GM23338 (cell line): Measurements from ENCODE around the gene OR2L2. TPM values are rescaled to one million over a fixed set of nuclear protein-coding genes. Genes with fewer than 3 reads are reported as not detected.

Experiments used
- ATAC-seq: fragments of 200-7000 bp; cut with Tn5 transposase; 3 replicates; pipeline ENCODE4 v1.9.1; 2020
- DNase-seq: peaks from one replicate; pipeline ENCODE4 v3.0.0-alpha.2; 2015; ENCODE audit warnings: low spot score
- H2AFZ ChIP-seq: fragments of 200-600 bp; sonication (generic); 2 replicates; pipeline ENCODE4 v1.8.0; 2016; ENCODE audit warnings: antibody characterized with exemption, mild to moderate bottlenecking, moderate library complexity
- H3F3A ChIP-seq: fragments of 200-600 bp; sonication (generic); replicated peaks from 2 replicates; pipeline ENCODE4 v1.8.0; 2017; ENCODE audit warnings: antibody characterized with exemption, mixed run types, low read depth
- H3K27ac ChIP-seq: fragments of 200-600 bp; sonication (generic); 2 replicates; pipeline ENCODE4 v1.6.1; 2016; ENCODE audit warnings: low read depth
- H3K27me3 ChIP-seq: fragments of 200-600 bp; sonication (generic); 2 replicates; pipeline ENCODE4 v1.8.0; 2016; ENCODE audit warnings: mild to moderate bottlenecking, mixed run types, moderate library complexity; ENCODE audit not compliant: insufficient read depth
- H3K36me3 ChIP-seq: fragments of 200-600 bp; sonication (generic); 2 replicates; pipeline ENCODE4 v1.8.0; 2016; ENCODE audit warnings: mild to moderate bottlenecking; ENCODE audit not compliant: insufficient read depth
- H3K4me1 ChIP-seq: fragments of 200-600 bp; sonication (generic); 2 replicates; pipeline ENCODE4 v1.8.0; 2016; ENCODE audit warnings: mild to moderate bottlenecking, moderate library complexity; ENCODE audit not compliant: insufficient read depth
- H3K4me2 ChIP-seq: fragments of 200-600 bp; sonication (generic); 2 replicates; pipeline ENCODE4 v1.7.1; 2017; ENCODE audit warnings: mixed run types
- H3K4me3 ChIP-seq: fragments of 200-600 bp; sonication (generic); 2 replicates; pipeline ENCODE4 v1.6.1; 2016; ENCODE audit warnings: mixed run types
- H3K79me2 ChIP-seq: fragments of 200-600 bp; sonication (generic); replicated peaks from 2 replicates; pipeline ENCODE4 v1.8.0; 2017; ENCODE audit warnings: mild to moderate bottlenecking; ENCODE audit not compliant: insufficient read depth
- H3K9me2 ChIP-seq: fragments of 200-600 bp; sonication (generic); 2 replicates; pipeline ENCODE4 v1.8.0; 2017; ENCODE audit not compliant: insufficient read depth
- H4K20me1 ChIP-seq: fragments of 200-600 bp; sonication (generic); replicated peaks from 2 replicates; pipeline ENCODE4 v1.8.0; 2017; ENCODE audit warnings: mild to moderate bottlenecking; ENCODE audit not compliant: insufficient read depth
- H3K27ac Mint-ChIP-seq: 2 replicates; pipeline ENCODE4 v1.8.0; 2020; ENCODE audit warnings: inconsistent platforms, mild to moderate bottlenecking, moderate library complexity, mixed read lengths
- H3K27me3 Mint-ChIP-seq: 3 replicates; pipeline ENCODE4 v1.8.0; 2022; ENCODE audit warnings: low read depth, mild to moderate bottlenecking, moderate library complexity, mixed read lengths, inconsistent platforms; ENCODE audit not compliant: insufficient read depth, poor library complexity
- H3K36me3 Mint-ChIP-seq: 3 replicates; pipeline ENCODE4 v1.8.0; 2021; ENCODE audit warnings: low read depth, mild to moderate bottlenecking, inconsistent platforms, moderate library complexity, mixed read lengths
- H3K4me1 Mint-ChIP-seq: 3 replicates; pipeline ENCODE4 v1.8.0; 2020; ENCODE audit warnings: mild to moderate bottlenecking, inconsistent platforms, mixed read lengths
- H3K4me3 Mint-ChIP-seq: 3 replicates; pipeline ENCODE4 v1.8.0; 2021; ENCODE audit warnings: moderate library complexity, mild to moderate bottlenecking, inconsistent platforms, mixed read lengths
- H3K9me3 Mint-ChIP-seq: 3 replicates; pipeline ENCODE4 v1.8.0; 2020; ENCODE audit warnings: moderate library complexity, mild to moderate bottlenecking, inconsistent platforms, mixed read lengths
- CREB1 ChIP-seq: fragments of 250-450 bp; sonication (Bioruptor Pico); IDR thresholded peaks from 2 replicates; pipeline ENCODE4 v1.5.0; 2020; ENCODE audit warnings: low read depth, mild to moderate bottlenecking, moderate library complexity
- EZH2 ChIP-seq: fragments of 200-600 bp; sonication (generic); IDR thresholded peaks from one replicate; pipeline ENCODE4 v1.8.0; 2017; ENCODE audit warnings: antibody characterized with exemption, mild to moderate bottlenecking, low read depth; ENCODE audit not compliant: unreplicated experiment
- EZH2phosphoT487 ChIP-seq: fragments of 200-600 bp; sonication (generic); IDR thresholded peaks from one replicate; pipeline ENCODE4 v1.8.1; 2018; ENCODE audit warnings: antibody characterized with exemption; ENCODE audit not compliant: unreplicated experiment
- JUNB ChIP-seq: IDR thresholded peaks from one replicate; pipeline ENCODE4 v1.6.1; 2016; ENCODE audit warnings: antibody characterized with exemption; ENCODE audit not compliant: unreplicated experiment
- NANOG ChIP-seq: IDR thresholded peaks from 2 replicates; pipeline ENCODE4 v1.6.1; 2016; ENCODE audit warnings: antibody characterized with exemption, borderline replicate concordance
- POLR2AphosphoS5 ChIP-seq: IDR thresholded peaks from 2 replicates; pipeline ENCODE4 v1.6.1; 2016; ENCODE audit warnings: antibody characterized with exemption, low read depth
- STAT1 ChIP-seq: IDR thresholded peaks from one replicate; pipeline ENCODE4 v1.6.1; 2016; ENCODE audit warnings: antibody characterized with exemption; ENCODE audit not compliant: unreplicated experiment
- ZNF114 ChIP-seq: fragments of 250-450 bp; sonication (Bioruptor Pico); IDR thresholded peaks from 2 replicates; pipeline ENCODE4 v1.5.0; 2020; ENCODE audit warnings: mild to moderate bottlenecking, moderate library complexity
- ZNF331 ChIP-seq: fragments of 250-450 bp; sonication (Bioruptor Pico); IDR thresholded peaks from 2 replicates; pipeline ENCODE4 v1.5.0; 2020; ENCODE audit warnings: low read depth, mild to moderate bottlenecking, moderate library complexity
- polyA plus RNA-seq: library from polyadenylated mRNA; unstranded; fragments of >200 nt; fragmentation: Nextera tagmentation; extraction: Ambion mirVana; gene quantifications from 2 replicates; pipeline ENCODE4 v1.2.1, GENCODE V29; 2016
- total RNA-seq: library from RNA; depleted of rRNA; stranded (reverse); fragments of >200 nt; shearing (Covaris generic); gene quantifications from 2 replicates; pipeline ENCODE4 v1.2.3, GENCODE V29; 2014
- TF ChIP-seq, protein P1 (sequence below): IDR thresholded peaks from one replicate; pipeline ENCODE4 v1.6.1; 2018; ENCODE audit warnings: antibody characterized with exemption; ENCODE audit not compliant: unreplicated experiment
- TF ChIP-seq, protein P2 (sequence below): IDR thresholded peaks from 2 replicates; pipeline ENCODE4 v1.6.1; 2016; ENCODE audit warnings: antibody characterized with exemption
- TF ChIP-seq, protein P3 (sequence below), 2 experiments: fragments of 200-600 bp in 1 of 2; sonication (generic) in 1 of 2; conservative IDR thresholded peaks; 2 replicates each; pipeline versions ENCODE4 v1.5.1 to v1.6.1; 2016 to 2017; ENCODE audit warnings: antibody characterized with exemption in 2 of 2, low read depth in 2 of 2, mild to moderate bottlenecking in 2 of 2, moderate library complexity in 1 of 2
- TF ChIP-seq, protein P4 (sequence below): fragments of 250-450 bp; sonication (Bioruptor Pico); IDR thresholded peaks from 2 replicates; pipeline ENCODE4 v1.5.0; 2020; ENCODE audit warnings: mild to moderate bottlenecking, moderate library complexity

The OR2L2 gene
- total and polyA plus RNA-seq, 2 experiments from 2014 or later: 0.06 to 0.07 TPM

DNA sequence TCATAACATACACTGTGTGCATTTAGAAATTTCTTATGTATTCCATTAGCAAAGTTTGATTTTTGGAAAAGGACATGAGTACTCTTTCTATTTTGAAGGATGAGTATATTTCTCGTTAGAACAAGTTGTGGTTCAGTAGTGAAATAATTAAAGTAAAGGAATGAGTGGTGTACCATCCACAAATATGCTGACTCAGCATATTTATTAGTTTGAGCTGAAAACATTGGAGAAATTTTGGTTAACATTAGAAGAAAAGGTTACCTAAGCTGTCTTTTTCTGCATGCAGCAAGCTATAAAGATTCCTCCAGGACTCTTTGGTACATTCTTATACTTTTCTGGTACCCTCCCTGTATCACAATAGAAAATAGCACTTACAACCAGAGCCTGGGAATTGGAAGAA lies 22.1 kb upstream of the OR2L2 start:
- no peak overlapping the region for H3K4me3 ChIP-seq
- Mint-ChIP-seq H3K4me3 (no peak overlapping the region), H3K36me3 (peaks cover 25% of the 10 kb centered on the region), H3K27ac (no peak overlapping the region), H3K27me3 (no peaks in the 10 kb centered on the region), H3K9me3 (peaks cover 91% of the 10 kb centered on the region), H3K4me1 (no peaks in the 10 kb centered on the region)
- no peak overlapping the region for H3K27ac ChIP-seq
- no peak overlapping the region for H2AFZ ChIP-seq
- no peaks in the 10 kb centered on the region for H3K9me2 ChIP-seq
- TF ChIP-seq, protein P1, sequence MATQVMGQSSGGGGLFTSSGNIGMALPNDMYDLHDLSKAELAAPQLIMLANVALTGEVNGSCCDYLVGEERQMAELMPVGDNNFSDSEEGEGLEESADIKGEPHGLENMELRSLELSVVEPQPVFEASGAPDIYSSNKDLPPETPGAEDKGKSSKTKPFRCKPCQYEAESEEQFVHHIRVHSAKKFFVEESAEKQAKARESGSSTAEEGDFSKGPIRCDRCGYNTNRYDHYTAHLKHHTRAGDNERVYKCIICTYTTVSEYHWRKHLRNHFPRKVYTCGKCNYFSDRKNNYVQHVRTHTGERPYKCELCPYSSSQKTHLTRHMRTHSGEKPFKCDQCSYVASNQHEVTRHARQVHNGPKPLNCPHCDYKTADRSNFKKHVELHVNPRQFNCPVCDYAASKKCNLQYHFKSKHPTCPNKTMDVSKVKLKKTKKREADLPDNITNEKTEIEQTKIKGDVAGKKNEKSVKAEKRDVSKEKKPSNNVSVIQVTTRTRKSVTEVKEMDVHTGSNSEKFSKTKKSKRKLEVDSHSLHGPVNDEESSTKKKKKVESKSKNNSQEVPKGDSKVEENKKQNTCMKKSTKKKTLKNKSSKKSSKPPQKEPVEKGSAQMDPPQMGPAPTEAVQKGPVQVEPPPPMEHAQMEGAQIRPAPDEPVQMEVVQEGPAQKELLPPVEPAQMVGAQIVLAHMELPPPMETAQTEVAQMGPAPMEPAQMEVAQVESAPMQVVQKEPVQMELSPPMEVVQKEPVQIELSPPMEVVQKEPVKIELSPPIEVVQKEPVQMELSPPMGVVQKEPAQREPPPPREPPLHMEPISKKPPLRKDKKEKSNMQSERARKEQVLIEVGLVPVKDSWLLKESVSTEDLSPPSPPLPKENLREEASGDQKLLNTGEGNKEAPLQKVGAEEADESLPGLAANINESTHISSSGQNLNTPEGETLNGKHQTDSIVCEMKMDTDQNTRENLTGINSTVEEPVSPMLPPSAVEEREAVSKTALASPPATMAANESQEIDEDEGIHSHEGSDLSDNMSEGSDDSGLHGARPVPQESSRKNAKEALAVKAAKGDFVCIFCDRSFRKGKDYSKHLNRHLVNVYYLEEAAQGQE: no peak
- TF ChIP-seq, protein P2, sequence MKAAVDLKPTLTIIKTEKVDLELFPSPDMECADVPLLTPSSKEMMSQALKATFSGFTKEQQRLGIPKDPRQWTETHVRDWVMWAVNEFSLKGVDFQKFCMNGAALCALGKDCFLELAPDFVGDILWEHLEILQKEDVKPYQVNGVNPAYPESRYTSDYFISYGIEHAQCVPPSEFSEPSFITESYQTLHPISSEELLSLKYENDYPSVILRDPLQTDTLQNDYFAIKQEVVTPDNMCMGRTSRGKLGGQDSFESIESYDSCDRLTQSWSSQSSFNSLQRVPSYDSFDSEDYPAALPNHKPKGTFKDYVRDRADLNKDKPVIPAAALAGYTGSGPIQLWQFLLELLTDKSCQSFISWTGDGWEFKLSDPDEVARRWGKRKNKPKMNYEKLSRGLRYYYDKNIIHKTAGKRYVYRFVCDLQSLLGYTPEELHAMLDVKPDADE: no peak
- TF ChIP-seq ZNF114 (CRISPR knock-in tag): no peak
- TF ChIP-seq JUNB: no peak
- no peak for TF ChIP-seq CREB1 (CRISPR knock-in tag)
- TF ChIP-seq, protein P3, sequence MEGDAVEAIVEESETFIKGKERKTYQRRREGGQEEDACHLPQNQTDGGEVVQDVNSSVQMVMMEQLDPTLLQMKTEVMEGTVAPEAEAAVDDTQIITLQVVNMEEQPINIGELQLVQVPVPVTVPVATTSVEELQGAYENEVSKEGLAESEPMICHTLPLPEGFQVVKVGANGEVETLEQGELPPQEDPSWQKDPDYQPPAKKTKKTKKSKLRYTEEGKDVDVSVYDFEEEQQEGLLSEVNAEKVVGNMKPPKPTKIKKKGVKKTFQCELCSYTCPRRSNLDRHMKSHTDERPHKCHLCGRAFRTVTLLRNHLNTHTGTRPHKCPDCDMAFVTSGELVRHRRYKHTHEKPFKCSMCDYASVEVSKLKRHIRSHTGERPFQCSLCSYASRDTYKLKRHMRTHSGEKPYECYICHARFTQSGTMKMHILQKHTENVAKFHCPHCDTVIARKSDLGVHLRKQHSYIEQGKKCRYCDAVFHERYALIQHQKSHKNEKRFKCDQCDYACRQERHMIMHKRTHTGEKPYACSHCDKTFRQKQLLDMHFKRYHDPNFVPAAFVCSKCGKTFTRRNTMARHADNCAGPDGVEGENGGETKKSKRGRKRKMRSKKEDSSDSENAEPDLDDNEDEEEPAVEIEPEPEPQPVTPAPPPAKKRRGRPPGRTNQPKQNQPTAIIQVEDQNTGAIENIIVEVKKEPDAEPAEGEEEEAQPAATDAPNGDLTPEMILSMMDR (conservative IDR thresholded peaks at IDR 0.05; ENCODE audit: low read depth in 2 of 2): no peak
- no peak for TF ChIP-seq ZNF331 (CRISPR knock-in tag)
- no peak for TF ChIP-seq STAT1
- no peak for TF ChIP-seq EZH2
- TF ChIP-seq EZH2phosphoT487: no peak
- TF ChIP-seq NANOG: no peak
- TF ChIP-seq POLR2AphosphoS5: no peak
- TF ChIP-seq, protein P4, sequence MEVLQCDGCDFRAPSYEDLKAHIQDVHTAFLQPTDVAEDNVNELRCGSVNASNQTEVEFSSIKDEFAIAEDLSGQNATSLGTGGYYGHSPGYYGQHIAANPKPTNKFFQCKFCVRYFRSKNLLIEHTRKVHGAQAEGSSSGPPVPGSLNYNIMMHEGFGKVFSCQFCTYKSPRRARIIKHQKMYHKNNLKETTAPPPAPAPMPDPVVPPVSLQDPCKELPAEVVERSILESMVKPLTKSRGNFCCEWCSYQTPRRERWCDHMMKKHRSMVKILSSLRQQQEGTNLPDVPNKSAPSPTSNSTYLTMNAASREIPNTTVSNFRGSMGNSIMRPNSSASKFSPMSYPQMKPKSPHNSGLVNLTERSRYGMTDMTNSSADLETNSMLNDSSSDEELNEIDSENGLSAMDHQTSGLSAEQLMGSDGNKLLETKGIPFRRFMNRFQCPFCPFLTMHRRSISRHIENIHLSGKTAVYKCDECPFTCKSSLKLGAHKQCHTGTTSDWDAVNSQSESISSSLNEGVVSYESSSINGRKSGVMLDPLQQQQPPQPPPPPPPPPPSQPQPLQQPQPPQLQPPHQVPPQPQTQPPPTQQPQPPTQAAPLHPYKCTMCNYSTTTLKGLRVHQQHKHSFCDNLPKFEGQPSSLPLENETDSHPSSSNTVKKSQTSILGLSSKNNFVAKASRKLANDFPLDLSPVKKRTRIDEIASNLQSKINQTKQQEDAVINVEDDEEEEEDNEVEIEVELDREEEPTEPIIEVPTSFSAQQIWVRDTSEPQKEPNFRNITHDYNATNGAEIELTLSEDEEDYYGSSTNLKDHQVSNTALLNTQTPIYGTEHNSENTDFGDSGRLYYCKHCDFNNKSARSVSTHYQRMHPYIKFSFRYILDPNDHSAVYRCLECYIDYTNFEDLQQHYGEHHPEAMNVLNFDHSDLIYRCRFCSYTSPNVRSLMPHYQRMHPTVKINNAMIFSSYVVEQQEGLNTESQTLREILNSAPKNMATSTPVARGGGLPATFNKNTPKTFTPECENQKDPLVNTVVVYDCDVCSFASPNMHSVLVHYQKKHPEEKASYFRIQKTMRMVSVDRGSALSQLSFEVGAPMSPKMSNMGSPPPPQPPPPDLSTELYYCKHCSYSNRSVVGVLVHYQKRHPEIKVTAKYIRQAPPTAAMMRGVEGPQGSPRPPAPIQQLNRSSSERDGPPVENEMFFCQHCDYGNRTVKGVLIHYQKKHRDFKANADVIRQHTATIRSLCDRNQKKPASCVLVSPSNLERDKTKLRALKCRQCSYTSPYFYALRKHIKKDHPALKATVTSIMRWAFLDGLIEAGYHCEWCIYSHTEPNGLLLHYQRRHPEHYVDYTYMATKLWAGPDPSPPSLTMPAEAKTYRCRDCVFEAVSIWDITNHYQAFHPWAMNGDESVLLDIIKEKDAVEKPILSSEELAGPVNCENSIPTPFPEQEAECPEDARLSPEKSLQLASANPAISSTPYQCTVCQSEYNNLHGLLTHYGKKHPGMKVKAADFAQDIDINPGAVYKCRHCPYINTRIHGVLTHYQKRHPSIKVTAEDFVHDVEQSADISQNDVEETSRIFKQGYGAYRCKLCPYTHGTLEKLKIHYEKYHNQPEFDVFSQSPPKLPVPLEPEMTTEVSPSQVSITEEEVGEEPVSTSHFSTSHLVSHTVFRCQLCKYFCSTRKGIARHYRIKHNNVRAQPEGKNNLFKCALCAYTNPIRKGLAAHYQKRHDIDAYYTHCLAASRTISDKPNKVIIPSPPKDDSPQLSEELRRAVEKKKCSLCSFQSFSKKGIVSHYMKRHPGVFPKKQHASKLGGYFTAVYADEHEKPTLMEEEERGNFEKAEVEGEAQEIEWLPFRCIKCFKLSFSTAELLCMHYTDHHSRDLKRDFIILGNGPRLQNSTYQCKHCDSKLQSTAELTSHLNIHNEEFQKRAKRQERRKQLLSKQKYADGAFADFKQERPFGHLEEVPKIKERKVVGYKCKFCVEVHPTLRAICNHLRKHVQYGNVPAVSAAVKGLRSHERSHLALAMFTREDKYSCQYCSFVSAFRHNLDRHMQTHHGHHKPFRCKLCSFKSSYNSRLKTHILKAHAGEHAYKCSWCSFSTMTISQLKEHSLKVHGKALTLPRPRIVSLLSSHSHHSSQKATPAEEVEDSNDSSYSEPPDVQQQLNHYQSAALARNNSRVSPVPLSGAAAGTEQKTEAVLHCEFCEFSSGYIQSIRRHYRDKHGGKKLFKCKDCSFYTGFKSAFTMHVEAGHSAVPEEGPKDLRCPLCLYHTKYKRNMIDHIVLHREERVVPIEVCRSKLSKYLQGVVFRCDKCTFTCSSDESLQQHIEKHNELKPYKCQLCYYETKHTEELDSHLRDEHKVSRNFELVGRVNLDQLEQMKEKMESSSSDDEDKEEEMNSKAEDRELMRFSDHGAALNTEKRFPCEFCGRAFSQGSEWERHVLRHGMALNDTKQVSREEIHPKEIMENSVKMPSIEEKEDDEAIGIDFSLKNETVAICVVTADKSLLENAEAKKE (CRISPR knock-in tag): no peak
- no peak overlapping the region for H3K4me2 ChIP-seq
- no peaks in the 10 kb centered on the region for H4K20me1 ChIP-seq
- H3F3A ChIP-seq: no peaks in the 10 kb centered on the region
- no peaks in the 10 kb centered on the region for H3K36me3 ChIP-seq
- ATAC-seq (no peak), DNase-seq (no peak)
- H3K4me1 ChIP-seq: no peaks in the 10 kb centered on the region
- H3K79me2 ChIP-seq: no peaks in the 10 kb centered on the region
- no peaks in the 10 kb centered on the region for H3K27me3 ChIP-seq
